Thoracic aorta endothelial cell (primary cell): Measurements from ENCODE around the gene TBX4. TPM values are rescaled to one million over a fixed set of nuclear protein-coding genes. Genes with fewer than 3 reads are reported as not detected.

Experiments used
- total RNA-seq: library from RNA; depleted of rRNA; stranded (reverse); fragments of >200 nt; gene quantifications from 2 replicates; pipeline ENCODE4 v1.2.3, GENCODE V29; 2012

TBX4 gene
- total RNA-seq = not detected in 2 replicates

GRCh38 chr17:61452301-61453290 is at the start of gene TBX4:
Gene TBX4 (plus strand): TSS chr17:61452422. CDS start chr17:61456491, 4,069 bp downstream.

Other genes with a start within 250 kb of the TBX4 start
- gene TBX2, start 52.6 kb upstream of the TBX4 start, total RNA-seq = 0.13 TPM in 1 of 2 replicates, not detected in the other
- gene NACA2, start 138.8 kb downstream of the TBX4 start, total RNA-seq = not detected in 2 replicates